ENCODE data around the gene HAVCR1. TPM values are rescaled to one million over a fixed set of nuclear protein-coding genes. Genes with fewer than 3 reads are reported as not detected.
A peak's percentile ranks its signal among the peaks of the same experiment; 100 is the strongest.
"Not testable (repeated sequence)": the region's sequence is repeated elsewhere in the genome, so short reads cannot be mapped to it uniquely, and the experiment has no call there.

The HAVCR1 gene
- 1 to 10 TPM; 1.6 to 3.3 (median 3.2) TPM for polyA plus RNA-seq (ENCODE audit: insufficient read length in 4 of 4)

DNA sequence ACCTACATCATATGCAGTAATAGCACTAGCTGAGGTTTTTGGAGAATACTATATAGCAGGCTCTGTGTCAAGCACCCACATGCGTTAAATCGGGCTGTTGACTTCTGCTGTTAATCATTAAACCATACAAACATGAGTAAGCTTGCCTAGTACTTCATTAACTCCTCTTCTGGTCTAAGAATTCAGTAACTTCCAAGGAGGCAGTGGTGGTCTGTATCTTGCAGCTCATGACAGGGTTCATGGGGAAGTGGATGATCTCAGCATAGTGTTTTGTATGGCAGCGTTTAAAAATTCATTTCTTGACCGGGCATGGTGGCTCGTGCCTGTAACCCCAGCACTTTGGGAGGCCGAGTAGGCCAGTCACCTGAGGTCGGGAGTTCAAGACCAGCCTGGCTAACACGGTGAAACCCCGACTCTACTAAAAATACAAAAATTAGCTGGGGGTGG lies at the start of gene HAVCR1:
HAVCR1 (minus strand) TSS at position 24 of the 447 bp plus-strand sequence. CDS start 1,173 bp downstream, outside the sequence.
- DNase-seq (ENCODE audit: low read depth in 4 of 4, low spot score in 2 of 4) = no peak

DNA sequence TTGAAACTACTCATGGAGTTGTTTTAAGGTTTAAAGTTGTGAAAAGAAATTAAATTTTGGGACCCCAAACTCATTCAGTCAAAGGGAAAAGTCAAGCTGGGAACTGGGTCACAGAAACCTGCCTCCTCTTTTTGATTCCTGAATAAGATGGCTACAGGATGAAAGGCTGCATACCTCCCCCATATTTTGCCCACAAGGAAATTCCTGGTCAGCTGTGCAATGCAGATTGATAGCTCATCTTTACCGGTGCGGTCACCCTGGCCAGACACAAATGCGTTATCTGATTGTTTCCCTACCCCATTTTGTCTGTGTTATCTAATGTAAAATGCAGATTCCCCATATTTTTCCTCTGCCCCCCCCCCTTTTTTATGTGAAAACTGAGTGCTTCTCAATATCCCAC lies 48.6 kb upstream of the HAVCR1 start:
- DNase-seq (ENCODE audit: low read depth in 4 of 4, low spot score in 2 of 4) = no peak

GRCh38 chr5:157106630-157107461 lies 47.9 kb upstream of the HAVCR1 start:
- DNase-seq (ENCODE audit: low read depth in 4 of 4, low spot score in 2 of 4) = no peak

GRCh38 chr5:157100140-157100679 lies 41.3 kb upstream of the HAVCR1 start:
- no peak for DNase-seq (ENCODE audit: low read depth in 4 of 4, low spot score in 2 of 4)

- DNase-seq (ENCODE audit: low read depth in 4 of 4, low spot score in 2 of 4) = no peak
Measured at GRCh38 chr5:157088342-157088990, 29.6 kb upstream of the HAVCR1 start.

DNA sequence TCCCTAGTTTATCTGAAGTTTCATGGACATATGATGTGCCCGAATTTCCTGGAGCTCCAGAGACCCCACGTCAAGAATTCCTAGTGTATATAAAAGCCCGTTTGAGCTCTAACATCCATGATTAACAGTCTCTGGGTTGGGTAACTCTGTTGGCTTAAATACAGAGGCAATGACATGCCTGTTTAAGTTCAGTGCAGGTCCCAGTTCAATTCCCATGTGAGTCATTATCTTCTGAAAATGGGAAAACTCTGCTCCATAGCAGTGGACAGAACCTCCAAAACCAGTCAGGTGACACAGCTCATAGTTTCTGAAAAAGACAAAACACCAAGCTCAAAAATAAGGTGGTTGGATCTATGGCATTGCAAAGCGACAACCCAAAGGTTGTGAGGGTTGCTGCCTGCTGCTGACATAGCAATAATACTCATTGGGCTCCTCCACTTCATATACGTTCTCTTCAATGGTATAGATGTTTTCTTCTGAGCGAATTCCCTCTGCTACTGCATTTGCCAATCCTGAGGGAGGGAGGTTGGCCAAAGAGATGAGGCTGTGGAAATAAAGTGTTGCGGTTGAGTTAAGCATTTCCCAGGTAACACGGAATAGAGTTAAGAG lies 27.9 kb upstream of the HAVCR1 start:
- DNase-seq (ENCODE audit: low read depth in 4 of 4, low spot score in 2 of 4) = no peak

GRCh38 chr5:157085930-157086329 lies 27.0 kb upstream of the HAVCR1 start:
- no peak for DNase-seq (ENCODE audit: low read depth in 4 of 4, low spot score in 2 of 4)

DNA sequence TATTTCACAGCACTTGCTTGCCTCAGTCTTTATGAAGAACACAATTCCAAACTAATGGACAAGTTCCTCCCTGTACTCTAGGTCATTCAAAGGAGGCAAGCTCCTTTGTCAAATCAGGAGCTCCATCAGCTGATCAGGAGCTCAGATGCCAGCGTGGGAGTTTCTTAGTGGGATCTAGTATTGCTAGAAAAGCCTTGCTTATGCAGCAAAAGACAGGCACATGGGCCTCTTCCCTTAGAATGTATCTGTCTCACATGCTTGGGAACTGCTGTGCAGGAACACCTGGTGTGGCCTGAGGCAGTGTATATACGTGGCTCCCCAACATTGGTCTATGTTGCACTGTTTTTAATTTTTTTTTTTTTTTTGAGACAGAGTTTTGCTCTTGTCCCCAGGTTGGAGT lies 21.4 kb upstream of the HAVCR1 start:
- DNase-seq (ENCODE audit: low read depth in 4 of 4, low spot score in 2 of 4) = peak in 1 of 4 donors; percentile 10

- no peak for DNase-seq (ENCODE audit: low read depth in 4 of 4, low spot score in 2 of 4)
Measured at GRCh38 chr5:157076558-157076957, 17.6 kb upstream of the HAVCR1 start.

- no peak for DNase-seq (ENCODE audit: low read depth in 4 of 4, low spot score in 2 of 4)
Measured at GRCh38 chr5:157072508-157072907, 13.6 kb upstream of the HAVCR1 start.

DNA sequence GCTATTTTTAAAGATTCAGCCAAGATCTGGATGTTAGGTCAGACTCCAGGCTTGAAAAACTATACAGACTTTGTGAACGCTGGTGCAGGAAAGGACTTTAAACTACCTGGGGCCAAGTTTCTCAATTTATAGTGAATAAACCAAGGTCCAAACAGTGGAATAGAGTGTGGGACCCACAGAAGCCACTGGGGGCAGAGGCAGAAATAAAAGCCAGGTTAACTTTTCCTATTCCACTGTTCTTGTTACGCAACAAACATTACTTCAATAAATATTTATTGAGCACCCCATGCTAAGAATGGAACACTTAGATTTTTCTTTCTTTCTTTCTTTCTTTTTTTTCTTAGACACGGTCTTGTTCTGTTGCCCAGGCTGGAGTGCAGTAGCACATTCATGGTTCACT lies 11.0 kb upstream of the HAVCR1 start:
- no peak for DNase-seq (ENCODE audit: low read depth in 4 of 4, low spot score in 2 of 4)

- DNase-seq (ENCODE audit: low read depth in 4 of 4, low spot score in 2 of 4) = no peak
Measured at GRCh38 chr5:157068785-157069184, 9.9 kb upstream of the HAVCR1 start.

DNA sequence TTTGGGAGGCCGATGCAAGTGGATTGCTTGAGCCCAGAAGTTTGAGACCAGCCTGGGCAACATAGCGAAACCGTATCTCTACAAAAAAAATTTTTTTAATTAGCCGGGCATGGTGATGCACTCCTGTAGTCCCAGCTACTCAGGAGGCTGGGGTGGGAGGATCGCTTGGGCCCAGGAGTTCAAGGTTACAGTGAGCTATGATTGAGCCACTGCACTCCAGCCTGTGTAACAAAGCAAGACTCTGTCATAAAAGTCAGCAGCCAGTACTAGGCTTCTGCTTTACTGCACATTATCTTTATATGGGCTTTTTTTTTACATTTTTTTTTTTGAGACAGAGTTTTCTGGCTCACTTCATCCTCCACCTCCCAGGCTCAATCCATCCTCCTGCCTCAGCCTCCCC lies 9.4 kb upstream of the HAVCR1 start:
- no peak for DNase-seq (ENCODE audit: low read depth in 4 of 4, low spot score in 2 of 4)

DNA sequence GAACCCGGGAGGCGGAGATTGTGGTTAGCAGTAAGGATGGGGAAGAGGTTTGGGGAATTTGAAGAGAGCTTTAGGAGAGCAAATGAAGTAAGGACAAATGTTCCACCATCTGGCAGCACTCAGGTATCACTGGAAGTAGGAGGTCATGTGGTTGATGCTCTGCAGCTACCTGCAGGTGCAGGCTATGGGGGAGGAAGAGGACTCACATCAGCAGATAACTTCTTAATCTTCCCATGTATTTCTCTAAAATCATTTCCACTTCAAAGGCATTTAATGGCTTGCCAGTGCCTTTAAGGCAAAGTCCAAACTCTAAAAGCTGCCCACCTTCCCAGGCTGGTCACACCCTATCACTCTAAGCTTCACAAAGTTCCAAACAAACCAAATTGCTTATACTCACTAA lies 8.1 kb upstream of the HAVCR1 start:
- DNase-seq (ENCODE audit: low read depth in 4 of 4, low spot score in 2 of 4) = no peak

DNA sequence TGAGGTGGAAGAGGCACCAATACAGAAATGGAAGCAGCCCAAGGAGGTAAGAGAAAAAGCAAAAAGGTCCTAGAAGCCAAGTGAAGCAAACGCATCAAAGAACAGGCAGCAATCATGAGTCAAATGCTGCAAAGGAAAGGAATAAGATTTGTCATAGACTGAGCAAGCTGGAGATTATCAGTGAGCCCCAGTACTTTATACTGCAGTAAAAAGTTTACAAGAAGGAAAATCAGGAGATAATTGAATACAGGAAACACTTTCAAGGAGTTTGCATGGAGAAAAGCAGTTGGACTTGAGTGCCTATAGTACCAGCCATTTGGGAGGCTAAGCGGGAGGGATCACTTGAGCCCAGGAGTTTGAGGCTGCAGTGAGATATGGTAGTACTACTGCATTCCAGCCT lies 7.2 kb upstream of the HAVCR1 start:
- DNase-seq (ENCODE audit: low read depth in 4 of 4, low spot score in 2 of 4) = no peak

GRCh38 chr5:157063776-157064430 lies 5.0 kb upstream of the HAVCR1 start:
- no peak for DNase-seq (ENCODE audit: low read depth in 4 of 4, low spot score in 2 of 4)

- DNase-seq (ENCODE audit: low read depth in 4 of 4, low spot score in 2 of 4) = no peak
Measured at GRCh38 chr5:157059891-157060290, 975 bp upstream of the HAVCR1 start.

GRCh38 chr5:157057459-157058370 lies 1.2 kb downstream of the HAVCR1 start:
- DNase-seq (ENCODE audit: low read depth in 4 of 4, low spot score in 2 of 4) = no peak

GRCh38 chr5:157056848-157057247 lies 2.1 kb downstream of the HAVCR1 start:
- not testable (repeated sequence) for DNase-seq (ENCODE audit: low read depth in 4 of 4, low spot score in 2 of 4)
